HG03066 (cell line): Measurements from ENCODE around the gene TESPA1.
"Not testable (repeated sequence)": the region's sequence is repeated elsewhere in the genome, so short reads cannot be mapped to it uniquely, and the experiment has no call there.

Experiments
- ATAC-seq: cut with Tn5 transposase; IDR thresholded peaks from one replicate; pipeline ENCODE4 v1.9.1; 2021; ENCODE audit warnings: low read depth; ENCODE audit not compliant: unreplicated experiment

Gene TESPA1

DNA sequence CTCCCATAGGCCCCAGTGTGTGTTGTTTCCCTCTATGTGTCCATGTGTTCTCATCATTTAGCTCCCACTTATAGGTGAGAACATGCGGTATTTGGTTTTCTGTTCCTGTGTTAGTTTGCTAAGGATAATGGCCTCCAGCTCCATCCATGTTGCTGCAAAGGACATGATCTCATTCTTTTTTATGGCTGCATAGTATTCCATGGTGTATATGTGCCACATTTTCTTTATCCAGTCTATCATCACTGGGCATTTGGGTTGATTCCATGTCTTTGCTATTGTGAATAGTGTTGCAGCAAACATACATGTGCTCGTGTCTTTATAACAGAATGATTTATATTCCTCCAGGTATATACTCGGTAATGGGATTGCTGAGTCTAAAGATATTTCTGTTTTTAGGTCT is 2.2 kb upstream of the TESPA1 start:
- ATAC-seq, result not testable (repeated sequence)

DNA sequence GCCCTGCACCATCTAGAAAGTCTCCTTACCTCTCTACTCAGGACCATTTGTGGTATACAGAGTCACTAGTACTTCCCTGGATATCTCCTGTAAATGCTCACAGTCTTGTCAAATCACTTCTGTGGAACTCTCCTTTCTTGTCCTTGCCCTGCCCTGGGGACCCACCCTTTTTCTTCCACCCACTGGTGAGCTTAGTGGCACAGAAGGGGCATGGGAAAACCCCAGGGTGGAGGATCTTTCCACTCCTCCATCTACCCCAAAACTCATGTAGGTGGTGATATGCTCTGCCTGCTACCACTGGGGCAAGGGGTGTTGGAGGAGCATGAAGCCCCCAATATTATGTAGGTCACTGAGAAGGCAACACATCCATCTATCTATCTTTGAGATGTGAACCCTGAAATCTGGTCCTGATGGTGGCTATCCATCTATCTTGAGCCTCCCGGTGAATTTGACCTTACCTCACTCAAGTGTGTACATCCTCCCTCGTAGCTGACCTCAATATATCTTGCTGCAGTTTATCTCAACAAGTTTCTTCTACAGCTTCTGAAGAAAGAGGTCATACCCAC is 943 bp downstream of the TESPA1 start:
- no peak for ATAC-seq

DNA sequence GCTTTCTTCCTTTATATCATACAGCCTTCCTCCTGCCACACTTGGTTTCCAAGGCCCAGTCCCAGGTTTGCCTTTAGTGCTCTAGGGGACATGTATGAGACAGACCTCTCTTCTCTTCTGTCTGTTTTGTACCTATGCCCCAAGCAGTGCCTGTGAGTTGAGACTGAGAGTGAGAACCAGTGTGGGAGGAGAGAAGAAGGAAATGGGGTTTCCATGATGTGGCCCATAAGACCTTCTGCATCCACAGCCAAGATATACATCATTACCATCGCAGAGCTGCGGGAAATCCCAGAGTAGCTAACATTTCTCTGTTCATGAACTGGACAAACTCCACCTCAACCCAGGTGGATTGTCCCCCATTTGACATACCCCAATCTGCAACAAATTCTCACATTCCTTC is 2.8 kb downstream of the TESPA1 start:
- ATAC-seq, result no peak

GRCh38 chr12:54980341-54980740 is 4.2 kb downstream of the TESPA1 start:
- no peak for ATAC-seq

- no peak for ATAC-seq
Measured at GRCh38 chr12:54977857-54978256, 6.7 kb downstream of the TESPA1 start.

DNA sequence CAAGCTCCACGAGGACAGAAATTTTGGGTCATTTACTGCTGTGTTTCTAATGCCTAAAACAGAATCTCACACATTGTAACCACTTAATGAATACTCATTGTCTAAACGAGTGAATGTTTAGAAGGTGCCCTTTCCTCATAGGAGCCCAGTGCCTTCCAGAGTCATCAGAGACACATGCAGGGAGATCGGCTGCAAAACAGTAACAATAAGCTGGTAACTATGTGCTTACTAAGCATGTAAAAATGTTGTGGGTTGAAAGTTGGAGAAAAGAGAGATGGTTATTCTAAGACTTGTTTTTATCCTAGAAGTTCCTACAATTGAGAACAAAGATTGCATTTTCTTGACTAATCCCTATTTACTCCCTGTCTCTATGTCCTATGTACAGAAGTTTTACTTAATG is 7.4 kb downstream of the TESPA1 start:
- ATAC-seq, result no peak

GRCh38 chr12:54975875-54976274 is 8.7 kb downstream of the TESPA1 start:
- ATAC-seq, result no peak

GRCh38 chr12:54975272-54975671 is 9.3 kb downstream of the TESPA1 start:
- ATAC-seq, result no peak

GRCh38 chr12:54974279-54974678 is 10.3 kb downstream of the TESPA1 start:
- no peak for ATAC-seq

DNA sequence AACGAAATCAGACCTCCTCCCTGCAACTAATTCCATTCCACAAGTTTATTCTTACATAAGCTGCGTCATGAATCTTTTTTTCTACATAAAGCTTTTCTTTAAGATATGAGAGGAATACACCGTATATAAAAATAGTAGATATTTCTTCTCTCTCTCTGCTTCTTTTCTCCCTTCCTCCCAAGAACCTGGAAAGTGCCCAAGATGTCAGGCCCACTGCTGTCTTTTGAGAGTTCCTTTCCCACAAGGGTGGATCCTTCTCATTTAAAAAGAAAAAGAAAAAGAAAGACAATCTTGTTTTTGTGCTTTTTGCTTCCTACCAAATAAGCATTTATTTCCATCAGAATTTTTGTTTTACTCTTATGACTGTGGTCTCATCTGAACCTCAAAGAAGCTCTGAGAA is 11.0 kb downstream of the TESPA1 start:
- no peak for ATAC-seq

- ATAC-seq, result no peak
Measured at GRCh38 chr12:54970741-54971140, 13.8 kb downstream of the TESPA1 start.

GRCh38 chr12:54968181-54968730 is 16.3 kb downstream of the TESPA1 start:
- no peak for ATAC-seq

- ATAC-seq, result no peak
Measured at GRCh38 chr12:54967461-54967860, 17.1 kb downstream of the TESPA1 start.

DNA sequence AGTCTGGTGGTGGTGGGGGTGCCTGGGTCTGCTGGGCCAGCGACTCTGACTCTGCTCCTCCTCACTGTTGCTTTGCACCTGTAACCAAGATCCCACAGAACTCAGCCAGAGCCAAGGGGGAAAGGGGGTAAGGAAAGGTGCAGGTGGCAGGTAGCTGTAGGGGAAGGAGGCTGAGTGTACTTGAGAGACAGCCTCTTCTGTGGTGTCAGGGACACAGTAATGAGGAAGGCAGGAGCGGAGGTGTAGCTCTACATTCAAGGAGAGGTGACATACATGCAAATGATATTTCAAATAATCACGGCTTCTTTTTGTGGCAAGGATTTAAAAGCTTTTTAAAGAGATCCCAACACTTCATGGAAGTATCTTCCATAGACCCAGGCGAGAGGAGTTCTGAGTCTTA is 23.4 kb downstream of the TESPA1 start:
- ATAC-seq, result no peak

DNA sequence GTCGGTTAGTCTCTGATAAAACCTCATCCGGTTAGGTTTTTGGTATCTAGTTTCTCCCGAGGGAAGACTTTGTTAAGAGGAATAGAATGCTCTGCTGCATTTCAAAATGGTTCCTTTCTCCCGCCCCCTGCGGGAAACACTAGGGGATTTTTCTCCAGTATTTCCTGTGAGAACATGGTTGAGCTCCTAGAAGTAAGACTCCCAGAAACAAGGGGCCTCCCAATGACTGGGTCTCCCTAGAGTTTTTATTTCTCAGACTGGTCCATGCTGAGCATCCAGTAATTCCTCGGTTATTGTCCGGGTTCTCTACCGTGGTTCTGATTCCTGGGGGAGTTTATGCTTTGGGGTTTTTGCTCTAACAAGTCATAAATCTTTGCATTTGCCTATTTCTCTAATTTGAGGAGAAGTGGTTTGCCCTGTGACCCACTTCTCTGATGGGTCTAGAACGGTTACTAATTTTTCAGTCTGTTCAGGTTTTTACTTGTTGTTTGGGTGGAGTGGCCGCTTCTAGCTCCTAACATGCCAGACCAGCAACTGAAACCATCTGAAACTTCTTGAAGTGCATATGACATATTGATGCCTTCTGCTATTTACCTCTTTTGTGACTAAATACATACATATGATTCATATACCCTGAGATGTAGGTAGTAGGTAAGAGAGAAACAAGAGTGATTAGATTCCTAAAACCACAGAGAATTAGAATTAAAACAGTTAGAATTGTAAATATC is 25.1 kb downstream of the TESPA1 start:
- ATAC-seq, result peak; percentile 66

- no peak for ATAC-seq
Measured at GRCh38 chr12:54958048-54958658, 26.4 kb downstream of the TESPA1 start.

GRCh38 chr12:54956818-54957641 is 27.5 kb downstream of the TESPA1 start:
- no peak for ATAC-seq

DNA sequence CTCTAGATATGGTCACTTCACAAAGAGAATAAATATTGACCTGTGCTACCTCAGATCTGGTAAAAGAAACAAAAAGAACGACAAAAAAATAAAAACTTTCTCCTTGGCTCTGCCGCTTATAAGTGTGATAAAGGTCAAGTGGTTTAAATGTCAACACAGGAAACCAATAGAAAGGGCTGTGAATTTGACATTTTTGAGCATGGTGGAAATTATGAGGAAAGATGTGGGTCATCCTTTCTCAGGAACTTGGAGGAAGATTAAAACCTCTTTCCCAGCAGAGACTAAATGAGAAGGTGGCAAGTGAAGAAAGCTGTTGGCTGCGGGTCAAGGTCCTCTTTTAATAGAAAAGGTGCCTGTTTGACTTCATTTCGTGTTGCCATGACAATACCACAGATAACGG is 28.2 kb downstream of the TESPA1 start:
- no peak for ATAC-seq

DNA sequence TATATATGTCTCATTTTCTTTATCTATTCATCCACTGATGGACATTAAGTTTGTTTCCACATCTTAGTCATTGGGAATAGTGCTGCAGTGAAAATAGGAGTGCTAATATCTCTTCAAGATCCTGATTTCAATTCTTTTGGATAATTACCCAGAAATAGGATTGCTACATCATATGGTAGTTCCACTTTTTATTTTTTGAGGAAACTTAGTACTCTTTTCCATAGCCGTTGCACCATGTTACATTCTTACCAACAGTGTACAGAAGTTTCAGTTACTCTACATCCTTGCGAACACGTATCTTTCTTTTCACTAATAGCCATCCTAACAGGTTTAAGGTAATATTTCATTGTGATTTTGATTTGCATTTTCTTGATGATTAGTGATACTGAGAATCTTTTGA is 29.8 kb downstream of the TESPA1 start:
- ATAC-seq, result no peak

- ATAC-seq, result no peak
Measured at GRCh38 chr12:54954228-54954627, 30.3 kb downstream of the TESPA1 start.
